ENCODE results near the gene C1QTNF5. TPM values are rescaled to one million over a fixed set of nuclear protein-coding genes. Genes with fewer than 3 reads are reported as not detected.

C1QTNF5 gene
- total RNA-seq, 1 donor from 2014 or later: 47.6 TPM

- Histone ChIP-seq H3K27ac (no peak overlapping the region), H3K4me3 (peak overlapping the region; percentile 53), H3K4me1 (peaks cover 14% of the 10 kb centered on the region), H3K27me3 (no peaks in the 10 kb centered on the region), H3K9me3 (no peaks in the 10 kb centered on the region), H3K36me3 (no peaks in the 10 kb centered on the region)
- DNase-seq (no peak), ATAC-seq (no peak)
- TF ChIP-seq CTCF (IDR thresholded peaks at IDR 0.05): no peak
- intact Hi-C loops (cut with DNase I): no loop called here
Measured at GRCh38 chr11:119382101-119382500, 41.4 kb upstream of the C1QTNF5 start.

- Histone ChIP-seq H3K27me3 (no peaks in the 10 kb centered on the region), H3K27ac (no peak within 1 kb of the TSS), H3K36me3 (no peaks in the 10 kb centered on the region), H3K4me3 (peak within 1 kb of the TSS; percentile 53), H3K4me1 (peaks cover 17% of the 10 kb centered on the region), H3K9me3 (no peaks in the 10 kb centered on the region)
- peak; percentile 88 for TF ChIP-seq CTCF (IDR thresholded peaks at IDR 0.05)
- intact Hi-C loops (cut with DNase I): no loop called here
- ATAC-seq (peak; percentile 97), DNase-seq (peak; percentile 98)
Measured at GRCh38 chr11:119381181-119381988, 40.7 kb upstream of the C1QTNF5 start, which contains the start of gene USP2. Gene USP2, minus strand, starts transcription at chr11:119381690. Its CDS starts 8,210 bp downstream, at chr11:119373480.

GRCh38 chr11:119380827-119381180 lies 40.1 kb upstream of the C1QTNF5 start:
- peaks cover 23% of the 10 kb centered on the region for H3K4me1 ChIP-seq
- no peak overlapping the region for H3K27ac ChIP-seq

GRCh38 chr11:119380160-119380826 lies 39.6 kb upstream of the C1QTNF5 start:
- intact Hi-C loops (cut with DNase I): no loop called here
- Histone ChIP-seq H3K4me1 (peaks cover 28% of the 10 kb centered on the region), H3K9me3 (no peaks in the 10 kb centered on the region), H3K36me3 (no peaks in the 10 kb centered on the region), H3K4me3 (no peak overlapping the region), H3K27ac (no peak overlapping the region), H3K27me3 (no peaks in the 10 kb centered on the region)
- DNase-seq (no peak), ATAC-seq (no peak)
- no peak for TF ChIP-seq CTCF (IDR thresholded peaks at IDR 0.05)

More at GRCh38 chr11:119380827-119381180, 40.1 kb upstream of the C1QTNF5 start:
- TF ChIP-seq CTCF (IDR thresholded peaks at IDR 0.05): no peak
- intact Hi-C loops (cut with DNase I): no loop called here
- Histone ChIP-seq H3K27me3 (no peaks in the 10 kb centered on the region), H3K9me3 (no peaks in the 10 kb centered on the region), H3K36me3 (no peaks in the 10 kb centered on the region), H3K4me3 (peak overlapping the region; percentile 53)
- DNase-seq: no peak
- no peak for ATAC-seq

- H3K4me1 ChIP-seq: peaks cover 31% of the 10 kb centered on the region
- no peak overlapping the region for H3K4me3 ChIP-seq
- no peak for TF ChIP-seq CTCF (IDR thresholded peaks at IDR 0.05)
- DNase-seq: no peak
- no peak for ATAC-seq
- no peaks in the 10 kb centered on the region for H3K9me3 ChIP-seq
- intact Hi-C loops (cut with DNase I): no loop called here
- no peak overlapping the region for H3K27ac ChIP-seq
- no peaks in the 10 kb centered on the region for H3K27me3 ChIP-seq
- H3K36me3 ChIP-seq: no peaks in the 10 kb centered on the region
Measured at GRCh38 chr11:119378851-119379465, 38.3 kb upstream of the C1QTNF5 start.

Measured in upper lobe of right lung (tissue), 1 donor.